ENCODE data around the gene ABCB6.

Gene ABCB6

DNA sequence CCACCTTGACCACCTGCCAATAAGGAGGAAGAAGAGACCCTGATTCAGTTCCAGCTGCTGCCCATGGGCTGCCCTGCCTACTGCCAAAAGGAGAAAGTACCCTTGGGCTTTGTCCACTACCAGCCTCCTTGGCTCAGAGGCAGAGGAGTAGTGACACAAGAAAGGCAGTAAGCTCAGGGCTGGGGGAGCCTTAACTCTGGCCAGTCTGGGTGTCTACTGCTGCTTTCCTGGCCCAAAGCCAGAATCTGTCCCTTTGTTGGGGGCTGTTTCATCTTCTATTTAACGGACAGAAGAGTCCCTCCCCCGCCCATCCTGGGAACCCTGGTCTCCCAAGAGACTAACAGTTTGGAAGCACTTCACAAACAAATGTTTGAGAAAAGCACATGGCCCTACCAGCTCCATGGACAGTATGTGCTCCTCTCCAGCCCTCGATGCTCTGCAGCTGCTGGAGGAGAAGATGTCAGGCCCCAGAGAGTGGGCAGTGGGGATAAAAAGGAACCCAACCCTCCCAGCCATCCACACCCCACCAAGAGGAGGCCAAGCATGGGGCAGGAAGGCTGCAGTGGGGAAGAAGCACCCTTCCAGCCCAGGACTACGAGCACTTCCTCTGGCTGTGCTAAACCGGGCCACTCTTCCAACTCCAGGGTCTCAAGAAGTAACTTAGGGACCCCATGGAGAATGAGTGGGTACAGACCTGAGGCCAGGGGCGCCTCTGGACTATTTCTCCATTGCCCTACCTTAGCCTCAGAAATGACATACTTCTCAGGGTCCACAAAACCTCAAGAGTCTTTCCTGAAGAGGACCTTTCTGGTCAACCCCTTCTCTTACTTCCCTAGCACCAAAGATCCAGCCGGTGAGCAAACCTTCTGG is 9.5 kb upstream of the ABCB6 start:
- no peak for TF ChIP-seq CTCF (IDR thresholded peaks at IDR 0.05; ENCODE audit: insufficient read depth, low read depth, low read length, missing control alignments)
- peak overlapping the region; percentile 83 for H3K4me3 ChIP-seq (ENCODE audit: low read depth, low read length)
- DNase-seq (ENCODE audit: low read depth): no peak

DNA sequence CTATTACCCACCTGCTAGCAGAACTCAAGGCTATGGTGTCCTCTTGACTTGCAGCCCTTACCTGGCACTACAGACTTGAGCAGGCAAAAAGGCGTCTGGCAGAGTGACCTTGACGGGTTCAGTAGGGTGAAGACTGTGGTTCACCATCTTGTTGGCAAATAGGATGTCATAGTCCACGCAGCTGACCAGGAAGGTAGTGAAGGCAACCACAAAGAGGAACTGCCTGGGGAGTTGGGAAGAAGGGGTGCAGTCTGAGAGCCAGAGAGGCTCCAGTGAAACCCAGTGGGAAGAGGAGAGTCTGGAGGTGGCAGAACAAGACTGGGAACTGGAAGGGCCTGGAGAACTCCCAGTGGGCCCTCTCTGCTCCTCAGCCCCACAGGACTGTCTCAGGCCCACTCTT is 6.6 kb upstream of the ABCB6 start:
- DNase-seq (ENCODE audit: low read depth): no peak
- H3K4me3 ChIP-seq (ENCODE audit: low read depth, low read length): no peak overlapping the region
- no peak for TF ChIP-seq CTCF (IDR thresholded peaks at IDR 0.05; ENCODE audit: insufficient read depth, low read depth, low read length, missing control alignments)

- DNase-seq (ENCODE audit: low read depth): no peak
- no peak overlapping the region for H3K4me3 ChIP-seq (ENCODE audit: low read depth, low read length)
- no peak for TF ChIP-seq CTCF (IDR thresholded peaks at IDR 0.05; ENCODE audit: insufficient read depth, low read depth, low read length, missing control alignments)
These were observed 5.3 kb upstream of the ABCB6 start for GRCh38 chr2:219223831-219224610.

GRCh38 chr2:219221957-219222518 is 3.3 kb upstream of the ABCB6 start:
- no peak for TF ChIP-seq CTCF (IDR thresholded peaks at IDR 0.05; ENCODE audit: insufficient read depth, low read depth, low read length, missing control alignments)
- no peak overlapping the region for H3K4me3 ChIP-seq (ENCODE audit: low read depth, low read length)
- DNase-seq (ENCODE audit: low read depth): no peak

DNA sequence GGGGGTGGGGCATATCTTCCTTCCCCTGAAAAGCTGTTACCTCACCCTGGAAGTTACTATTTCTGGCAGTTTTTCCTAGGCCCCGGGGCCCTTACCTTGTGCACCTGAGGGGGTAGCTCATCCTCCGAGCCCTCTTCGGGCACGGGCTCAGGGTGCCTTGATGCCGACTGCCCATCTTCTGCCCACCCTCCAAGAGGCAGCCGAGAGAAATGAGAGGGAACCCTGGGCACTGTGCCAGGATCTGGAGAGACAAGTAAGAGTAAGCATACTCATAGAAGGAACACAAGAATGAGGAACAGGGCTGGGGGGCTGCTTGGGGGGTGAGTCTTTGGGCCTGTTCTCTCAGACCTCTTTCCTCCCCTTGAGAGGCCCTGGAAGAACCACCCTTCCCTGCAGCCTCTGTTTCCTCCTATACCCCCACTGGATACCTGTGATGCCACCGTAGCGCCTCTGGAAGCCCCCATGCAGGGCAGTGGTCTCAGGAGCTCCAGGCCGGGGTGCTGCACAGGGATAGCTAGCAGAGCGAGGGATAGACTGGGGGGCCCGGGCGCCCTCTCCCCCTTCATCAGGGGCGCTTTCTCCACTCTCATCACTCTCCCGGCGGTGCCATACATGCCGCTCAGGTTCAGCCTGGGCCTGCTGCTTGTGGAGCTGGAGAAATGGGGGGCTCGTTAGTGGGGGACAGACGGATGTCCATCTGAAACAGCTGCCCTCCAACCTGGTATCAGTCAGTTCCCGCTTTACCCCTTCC is 2.1 kb upstream of the ABCB6 start:
- DNase-seq (ENCODE audit: low read depth): no peak
- no peak overlapping the region for H3K4me3 ChIP-seq (ENCODE audit: low read depth, low read length)
- no peak for TF ChIP-seq CTCF (IDR thresholded peaks at IDR 0.05; ENCODE audit: insufficient read depth, low read depth, low read length, missing control alignments)

- no peak overlapping the region for H3K4me3 ChIP-seq (ENCODE audit: low read depth, low read length)
- no peak for TF ChIP-seq CTCF (IDR thresholded peaks at IDR 0.05; ENCODE audit: insufficient read depth, low read depth, low read length, missing control alignments)
- no peak for DNase-seq (ENCODE audit: low read depth)
These were observed 1.2 kb upstream of the ABCB6 start for GRCh38 chr2:219219784-219220532.
